WTC11 (cell line): ENCODE measurements around the gene OR52J3. TPM values are rescaled to one million over a fixed set of nuclear protein-coding genes. Genes with fewer than 3 reads are reported as not detected.
A peak's percentile ranks its signal among the peaks of the same experiment; 100 is the strongest.

Experiments
- ATAC-seq: fragments of 200-7000 bp; cut with Tn5 transposase; 2 replicates; pipeline ENCODE4 v1.10.0; 2021; ENCODE audit warnings: mild to moderate bottlenecking, moderate library complexity
- CTCF ChIA-PET: fragments of 300-600 bp; sonication (Branson Sonifier 250); formaldehyde crosslinking; loops from one replicate; lab custom pipeline; 2021; ENCODE audit warnings: antibody characterized with exemption; lab: Charles Lee
- POLR2A ChIA-PET: fragments of 350-600 bp; sonication (Branson Sonifier 250); formaldehyde crosslinking; loops from one replicate; lab custom pipeline; 2021; ENCODE audit warnings: antibody characterized with exemption; lab: Charles Lee
- DNase-seq: peaks from one replicate; pipeline ENCODE4 v3.0.0; 2021; ENCODE audit warnings: low spot score
- H3K27ac Mint-ChIP-seq: 2 replicates; pipeline ENCODE4 v1.8.0; 2021; ENCODE audit warnings: mixed read lengths
- H3K27me3 Mint-ChIP-seq: 2 replicates; pipeline ENCODE4 v1.8.0; 2021; ENCODE audit warnings: low read depth, mild to moderate bottlenecking, moderate library complexity, mixed read lengths
- H3K36me3 Mint-ChIP-seq: 2 replicates; pipeline ENCODE4 v1.8.0; 2021; ENCODE audit warnings: mixed read lengths
- H3K4me1 Mint-ChIP-seq: 2 replicates; pipeline ENCODE4 v1.8.0; 2022; ENCODE audit warnings: mixed read lengths
- H3K4me3 Mint-ChIP-seq: 2 replicates; pipeline ENCODE4 v1.8.0; 2021; ENCODE audit warnings: mild to moderate bottlenecking, moderate library complexity, mixed read lengths
- H3K9me3 Mint-ChIP-seq: 2 replicates; pipeline ENCODE4 v1.8.0; 2021; ENCODE audit warnings: mixed read lengths
- AFF4 ChIP-seq: sonication (generic); formaldehyde crosslinking; IDR thresholded peaks from 2 replicates; pipeline ENCODE4 v1.8.1; 2023; ENCODE audit warnings: mild to moderate bottlenecking, missing genetic modification reagents, borderline replicate concordance
- CBFB ChIP-seq: sonication (generic); formaldehyde crosslinking; IDR thresholded peaks from 2 replicates; pipeline ENCODE4 v1.8.1; 2022; ENCODE audit warnings: mild to moderate bottlenecking, low read depth, missing genetic modification reagents
- FOXK1 ChIP-seq: sonication (generic); formaldehyde crosslinking; IDR thresholded peaks from 2 replicates; pipeline ENCODE4 v1.8.0; 2022; ENCODE audit warnings: mild to moderate bottlenecking, moderate library complexity, missing genetic modification reagents
- GRHL2 ChIP-seq: fragments of 250-450 bp; sonication (Bioruptor Pico); IDR thresholded peaks from 2 replicates; pipeline ENCODE4 v1.8.0; 2022; ENCODE audit warnings: mild to moderate bottlenecking, moderate library complexity; ENCODE audit not compliant: insufficient replicate concordance, severe bottlenecking
- IRF2 ChIP-seq: sonication (generic); formaldehyde crosslinking; IDR thresholded peaks from 2 replicates; pipeline ENCODE4 v1.8.0; 2022; ENCODE audit warnings: low read depth, missing genetic modification reagents, borderline replicate concordance
- JUN ChIP-seq: sonication (generic); formaldehyde crosslinking; IDR thresholded peaks from 2 replicates; pipeline ENCODE4 v1.8.0; 2023; ENCODE audit warnings: mild to moderate bottlenecking, missing genetic modification reagents
- NFATC4 ChIP-seq: fragments of 250-450 bp; sonication (Bioruptor Pico); IDR thresholded peaks from 2 replicates; pipeline ENCODE4 v1.9.0; 2021; ENCODE audit warnings: mild to moderate bottlenecking
- NFE2L1 ChIP-seq: sonication (generic); formaldehyde crosslinking; IDR thresholded peaks from 2 replicates; pipeline ENCODE4 v1.8.1; 2023; ENCODE audit warnings: missing genetic modification reagents
- NR1H2 ChIP-seq: sonication (generic); formaldehyde crosslinking; IDR thresholded peaks from 2 replicates; pipeline ENCODE4 v1.9.0; 2021; ENCODE audit warnings: mild to moderate bottlenecking, moderate library complexity, missing genetic modification reagents
- OVOL2 ChIP-seq: fragments of 250-450 bp; sonication (Bioruptor Pico); IDR thresholded peaks from 2 replicates; pipeline ENCODE4 v1.9.0; 2021; ENCODE audit warnings: mild to moderate bottlenecking, borderline replicate concordance
- SOX15 ChIP-seq: fragments of 250-450 bp; sonication (Bioruptor Pico); IDR thresholded peaks from 2 replicates; pipeline ENCODE4 v1.9.0; 2021; ENCODE audit warnings: mild to moderate bottlenecking
- SP1 ChIP-seq: sonication (generic); formaldehyde crosslinking; conservative IDR thresholded peaks from 2 replicates; pipeline ENCODE4 v1.8.1; 2022; ENCODE audit warnings: missing genetic modification reagents
- TEAD1 ChIP-seq: sonication (generic); formaldehyde crosslinking; IDR thresholded peaks from 2 replicates; pipeline ENCODE4 v1.8.0; 2022; ENCODE audit warnings: mild to moderate bottlenecking, missing genetic modification reagents
- TEAD4 ChIP-seq: sonication (generic); formaldehyde crosslinking; IDR thresholded peaks from 2 replicates; pipeline ENCODE4 v1.8.0; 2022; ENCODE audit warnings: mild to moderate bottlenecking, missing genetic modification reagents
- ZBTB21 ChIP-seq: sonication (generic); formaldehyde crosslinking; IDR thresholded peaks from 2 replicates; pipeline ENCODE4 v1.8.1; 2023; ENCODE audit warnings: mild to moderate bottlenecking, missing genetic modification reagents, borderline replicate concordance
- ZNF121 ChIP-seq: sonication (generic); formaldehyde crosslinking; IDR thresholded peaks from 2 replicates; pipeline ENCODE4 v1.8.0; 2023; ENCODE audit warnings: missing genetic modification reagents
- ZNF232 ChIP-seq: sonication (generic); formaldehyde crosslinking; IDR thresholded peaks from 2 replicates; pipeline ENCODE4 v1.8.0; 2022; ENCODE audit warnings: mild to moderate bottlenecking, missing genetic modification reagents
- ZNF317 ChIP-seq: sonication (generic); formaldehyde crosslinking; IDR thresholded peaks from 2 replicates; pipeline ENCODE4 v1.8.1; 2023; ENCODE audit warnings: low read depth, mild to moderate bottlenecking, moderate library complexity, missing genetic modification reagents, borderline replicate concordance
- total RNA-seq: library from RNA; stranded (reverse); gene quantifications from 3 replicates; pipeline ENCODE4 v1.2.3, GENCODE V29; 2021
- TF ChIP-seq, protein P1 (sequence below): sonication (generic); formaldehyde crosslinking; IDR thresholded peaks from 2 replicates; pipeline ENCODE4 v1.8.0; 2022; ENCODE audit warnings: missing genetic modification reagents
- TF ChIP-seq, protein P2 (sequence below): fragments of 250-450 bp; sonication (Bioruptor Pico); conservative IDR thresholded peaks from 2 replicates; pipeline ENCODE4 v1.9.0; 2021; ENCODE audit warnings: mild to moderate bottlenecking
- TF ChIP-seq, protein P3 (sequence below): sonication (generic); formaldehyde crosslinking; IDR thresholded peaks from 2 replicates; pipeline ENCODE4 v1.8.1; 2023; ENCODE audit warnings: mild to moderate bottlenecking, moderate library complexity, missing genetic modification reagents
- TF ChIP-seq, protein P4 (sequence below): sonication (generic); formaldehyde crosslinking; IDR thresholded peaks from 2 replicates; pipeline ENCODE4 v1.8.0; 2022; ENCODE audit warnings: mild to moderate bottlenecking, missing genetic modification reagents

OR52J3 gene
- total RNA-seq, 1 experiment from 2014 or later: not detected

- TF ChIP-seq, protein P1, sequence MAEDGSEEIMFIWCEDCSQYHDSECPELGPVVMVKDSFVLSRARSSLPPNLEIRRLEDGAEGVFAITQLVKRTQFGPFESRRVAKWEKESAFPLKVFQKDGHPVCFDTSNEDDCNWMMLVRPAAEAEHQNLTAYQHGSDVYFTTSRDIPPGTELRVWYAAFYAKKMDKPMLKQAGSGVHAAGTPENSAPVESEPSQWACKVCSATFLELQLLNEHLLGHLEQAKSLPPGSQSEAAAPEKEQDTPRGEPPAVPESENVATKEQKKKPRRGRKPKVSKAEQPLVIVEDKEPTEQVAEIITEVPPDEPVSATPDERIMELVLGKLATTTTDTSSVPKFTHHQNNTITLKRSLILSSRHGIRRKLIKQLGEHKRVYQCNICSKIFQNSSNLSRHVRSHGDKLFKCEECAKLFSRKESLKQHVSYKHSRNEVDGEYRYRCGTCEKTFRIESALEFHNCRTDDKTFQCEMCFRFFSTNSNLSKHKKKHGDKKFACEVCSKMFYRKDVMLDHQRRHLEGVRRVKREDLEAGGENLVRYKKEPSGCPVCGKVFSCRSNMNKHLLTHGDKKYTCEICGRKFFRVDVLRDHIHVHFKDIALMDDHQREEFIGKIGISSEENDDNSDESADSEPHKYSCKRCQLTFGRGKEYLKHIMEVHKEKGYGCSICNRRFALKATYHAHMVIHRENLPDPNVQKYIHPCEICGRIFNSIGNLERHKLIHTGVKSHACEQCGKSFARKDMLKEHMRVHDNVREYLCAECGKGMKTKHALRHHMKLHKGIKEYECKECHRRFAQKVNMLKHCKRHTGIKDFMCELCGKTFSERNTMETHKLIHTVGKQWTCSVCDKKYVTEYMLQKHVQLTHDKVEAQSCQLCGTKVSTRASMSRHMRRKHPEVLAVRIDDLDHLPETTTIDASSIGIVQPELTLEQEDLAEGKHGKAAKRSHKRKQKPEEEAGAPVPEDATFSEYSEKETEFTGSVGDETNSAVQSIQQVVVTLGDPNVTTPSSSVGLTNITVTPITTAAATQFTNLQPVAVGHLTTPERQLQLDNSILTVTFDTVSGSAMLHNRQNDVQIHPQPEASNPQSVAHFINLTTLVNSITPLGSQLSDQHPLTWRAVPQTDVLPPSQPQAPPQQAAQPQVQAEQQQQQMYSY (CRISPR knock-in tag): no peak
- TF ChIP-seq SOX15 (CRISPR knock-in tag): no peak
These were observed 22.9 kb downstream of the OR52J3 start, which contains the start of gene OR52E1 (continued) for GRCh38 chr11:5069272-5069671.

- no peaks in the 10 kb centered on the region for H3K9me3 Mint-ChIP-seq
- peak; percentile 44 for ATAC-seq
- no peak for DNase-seq
- no peaks in the 10 kb centered on the region for H3K36me3 Mint-ChIP-seq
- TF ChIP-seq, protein P2, sequence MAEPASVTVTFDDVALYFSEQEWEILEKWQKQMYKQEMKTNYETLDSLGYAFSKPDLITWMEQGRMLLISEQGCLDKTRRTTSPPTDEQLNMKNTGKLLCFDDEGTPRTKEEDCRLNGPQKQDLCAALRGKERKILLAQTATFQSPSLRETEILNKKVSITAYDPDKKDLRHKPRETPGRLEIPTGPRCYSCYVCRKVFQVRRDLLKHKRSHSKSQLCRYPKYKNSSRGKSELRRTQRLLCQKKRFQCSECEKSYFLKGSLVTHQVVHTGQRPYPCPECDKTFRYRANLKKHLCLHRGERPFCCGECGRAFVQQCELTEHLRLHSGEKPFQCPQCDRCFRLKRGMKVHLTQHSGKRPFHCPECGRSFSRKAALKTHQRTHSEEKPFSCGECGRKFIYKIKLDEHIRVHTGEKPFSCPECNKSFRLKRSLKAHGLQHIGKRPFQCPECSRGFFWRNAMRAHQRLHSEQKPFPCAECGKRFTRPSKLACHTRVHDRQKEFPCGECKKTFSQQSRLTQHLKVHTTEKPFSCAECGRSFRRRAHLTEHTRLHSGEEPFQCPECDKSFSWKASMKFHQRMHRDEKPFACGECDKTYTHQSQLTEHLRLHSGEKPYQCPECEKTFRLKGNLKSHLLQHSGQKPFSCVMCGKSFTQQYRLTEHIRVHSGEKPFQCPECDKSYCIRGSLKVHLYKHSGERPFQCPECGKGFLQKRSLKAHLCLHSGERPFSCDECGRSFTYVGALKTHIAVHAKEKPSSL (CRISPR knock-in tag): no peak
- TF ChIP-seq, protein P3, sequence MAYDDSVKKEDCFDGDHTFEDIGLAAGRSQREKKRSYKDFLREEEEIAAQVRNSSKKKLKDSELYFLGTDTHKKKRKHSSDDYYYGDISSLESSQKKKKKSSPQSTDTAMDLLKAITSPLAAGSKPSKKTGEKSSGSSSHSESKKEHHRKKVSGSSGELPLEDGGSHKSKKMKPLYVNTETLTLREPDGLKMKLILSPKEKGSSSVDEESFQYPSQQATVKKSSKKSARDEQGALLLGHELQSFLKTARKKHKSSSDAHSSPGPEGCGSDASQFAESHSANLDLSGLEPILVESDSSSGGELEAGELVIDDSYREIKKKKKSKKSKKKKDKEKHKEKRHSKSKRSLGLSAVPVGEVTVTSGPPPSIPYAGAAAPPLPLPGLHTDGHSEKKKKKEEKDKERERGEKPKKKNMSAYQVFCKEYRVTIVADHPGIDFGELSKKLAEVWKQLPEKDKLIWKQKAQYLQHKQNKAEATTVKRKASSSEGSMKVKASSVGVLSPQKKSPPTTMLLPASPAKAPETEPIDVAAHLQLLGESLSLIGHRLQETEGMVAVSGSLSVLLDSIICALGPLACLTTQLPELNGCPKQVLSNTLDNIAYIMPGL (CRISPR knock-in tag): no peak
- TF ChIP-seq NR1H2 (CRISPR knock-in tag): no peak
- TF ChIP-seq ZNF232 (CRISPR knock-in tag): no peak
- no peak for TF ChIP-seq GRHL2 (CRISPR knock-in tag)
- TF ChIP-seq TEAD1 (CRISPR knock-in tag): no peak
- TF ChIP-seq OVOL2 (CRISPR knock-in tag): no peak
- TF ChIP-seq NFATC4 (CRISPR knock-in tag): no peak
- TF ChIP-seq SP1 (CRISPR knock-in tag): no peak
- TF ChIP-seq, protein P4, sequence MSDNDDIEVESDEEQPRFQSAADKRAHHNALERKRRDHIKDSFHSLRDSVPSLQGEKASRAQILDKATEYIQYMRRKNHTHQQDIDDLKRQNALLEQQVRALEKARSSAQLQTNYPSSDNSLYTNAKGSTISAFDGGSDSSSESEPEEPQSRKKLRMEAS (CRISPR knock-in tag): no peak
- TF ChIP-seq TEAD4 (CRISPR knock-in tag): no peak
- TF ChIP-seq NFE2L1: no peak
- no peak for TF ChIP-seq ZBTB21
- peaks cover 2% of the 10 kb centered on the region; the same call in 1 of the 2 replicates for H3K27me3 Mint-ChIP-seq
- CTCF ChIA-PET: no interaction called here
- POLR2A ChIA-PET: no interaction called here
- H3K4me1 Mint-ChIP-seq: 0 out of 2 replicates have a peak, but pooled peaks cover 3% of the 10 kb centered on the region
- H3K27ac Mint-ChIP-seq: no peak overlapping the region
- H3K4me3 Mint-ChIP-seq: no peak overlapping the region
These were observed 25.5 kb downstream of the OR52J3 start for GRCh38 chr11:5071799-5072198.

GRCh38 chr11:5081405-5081804 is 35.1 kb downstream of the OR52J3 start:
- no peak for ATAC-seq
- Mint-ChIP-seq H3K4me1 (no peaks in the 10 kb centered on the region), H3K27ac (no peak overlapping the region), H3K36me3 (no peaks in the 10 kb centered on the region), H3K4me3 (no peak overlapping the region), H3K9me3 (no peaks in the 10 kb centered on the region), H3K27me3 (no peaks in the 10 kb centered on the region)
- no peak for DNase-seq
- POLR2A ChIA-PET: no interaction called here
- CTCF ChIA-PET: no interaction called here
- TF ChIP-seq ZNF317 (CRISPR knock-in tag) (no peak), JUN (CRISPR knock-in tag) (no peak), ZNF121 (CRISPR knock-in tag) (no peak), AFF4 (CRISPR knock-in tag) (no peak), FOXK1 (CRISPR knock-in tag) (no peak), CBFB (CRISPR knock-in tag) (no peak), NFE2L1 (no peak), IRF2 (CRISPR knock-in tag) (no peak), ZBTB21 (no peak)
- TF ChIP-seq, protein P3 (CRISPR knock-in tag): no peak
